Dendritic cell treated with granulocyte-macrophage colony-stimulating factor and Interleukin-4, amounts not matched to agents 40 ng/mL and 50 ng/mL, for 4 days (primary cell): ENCODE measurements around the gene MS4A1.
"Not testable (repeated sequence)": the region's sequence is repeated elsewhere in the genome, so short reads cannot be mapped to it uniquely, and the experiment has no call there.

ENCODE experiments used
- H3K27ac Mint-ChIP-seq: one replicate; pipeline ENCODE4 v1.8.0; 2022; ENCODE audit warnings: mild to moderate bottlenecking, mixed read lengths
- H3K27me3 Mint-ChIP-seq: one replicate; pipeline ENCODE4 v1.8.0; 2022; ENCODE audit warnings: mild to moderate bottlenecking, mixed read lengths
- H3K36me3 Mint-ChIP-seq: one replicate; pipeline ENCODE4 v1.8.0; 2022; ENCODE audit warnings: low read depth, mixed read lengths
- H3K4me1 Mint-ChIP-seq: one replicate; pipeline ENCODE4 v1.8.0; 2022; ENCODE audit warnings: low read depth, mixed read lengths
- H3K4me3 Mint-ChIP-seq: one replicate; pipeline ENCODE4 v1.8.0; 2022; ENCODE audit warnings: mild to moderate bottlenecking, moderate library complexity, mixed read lengths
- H3K9me3 Mint-ChIP-seq: one replicate; pipeline ENCODE4 v1.8.0; 2022; ENCODE audit warnings: mixed read lengths
- intact Hi-C: fragments of 100-400 bp; cut with micrococcal nuclease; formaldehyde crosslinking; loops from one replicate; pipeline ENCODE4 v1.15.0; 2022

MS4A1 gene

DNA sequence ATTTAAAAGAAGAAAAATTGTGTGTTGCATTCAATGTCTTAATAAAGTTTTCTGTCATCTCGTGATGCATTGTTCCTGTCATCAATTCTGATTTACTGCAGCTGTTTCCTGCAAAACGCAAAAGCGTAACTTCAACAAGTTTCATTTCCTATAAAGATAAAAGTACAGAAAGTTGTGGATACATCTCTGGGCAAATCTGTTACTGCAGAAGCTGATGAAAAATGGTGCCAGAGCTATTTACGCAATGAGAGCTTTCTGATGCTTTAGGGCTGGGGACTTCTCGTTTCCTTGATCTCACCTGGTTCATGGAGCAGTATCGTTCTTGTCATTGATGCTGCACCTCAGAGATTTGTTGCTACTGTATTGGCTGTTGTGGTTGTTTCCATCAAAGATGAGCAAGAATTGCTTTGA, 21.4 kb downstream of the MS4A1 start:
- Mint-ChIP-seq H3K4me1 (peaks cover 51% of the 10 kb centered on the region), H3K4me3 (no peak overlapping the region), H3K36me3 (peaks cover 51% of the 10 kb centered on the region), H3K9me3 (peaks cover 35% of the 10 kb centered on the region), H3K27me3 (no peaks in the 10 kb centered on the region), H3K27ac (peak overlapping the region; percentile 88)
- intact Hi-C loops: no loop called here

DNA sequence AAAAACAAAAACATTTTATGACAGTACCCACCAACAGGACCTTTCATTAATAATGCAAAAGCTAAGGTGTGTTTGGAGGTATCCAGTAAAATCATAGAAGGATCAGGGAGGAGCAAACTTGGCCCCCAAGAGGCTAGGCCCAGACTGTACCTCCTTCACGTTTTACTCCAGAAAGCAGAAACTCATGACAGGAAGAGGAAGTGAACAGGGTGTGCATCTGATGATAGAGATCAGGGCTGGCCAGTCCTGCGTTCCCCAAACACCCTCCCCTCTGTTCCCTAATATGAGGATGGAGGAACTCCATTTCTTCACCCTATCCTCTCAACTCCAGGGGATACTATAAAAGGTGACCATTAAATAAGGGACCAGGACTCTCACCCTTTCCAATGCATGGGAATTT, 26.7 kb downstream of the MS4A1 start:
- H3K4me1 Mint-ChIP-seq: peaks cover 58% of the 10 kb centered on the region
- peak overlapping the region; percentile 84 for H3K27ac Mint-ChIP-seq
- intact Hi-C loops: no loop called here
- no peak overlapping the region for H3K4me3 Mint-ChIP-seq
- no peaks in the 10 kb centered on the region for H3K27me3 Mint-ChIP-seq
- peaks cover 35% of the 10 kb centered on the region for H3K9me3 Mint-ChIP-seq
- H3K36me3 Mint-ChIP-seq: peaks cover 35% of the 10 kb centered on the region

DNA sequence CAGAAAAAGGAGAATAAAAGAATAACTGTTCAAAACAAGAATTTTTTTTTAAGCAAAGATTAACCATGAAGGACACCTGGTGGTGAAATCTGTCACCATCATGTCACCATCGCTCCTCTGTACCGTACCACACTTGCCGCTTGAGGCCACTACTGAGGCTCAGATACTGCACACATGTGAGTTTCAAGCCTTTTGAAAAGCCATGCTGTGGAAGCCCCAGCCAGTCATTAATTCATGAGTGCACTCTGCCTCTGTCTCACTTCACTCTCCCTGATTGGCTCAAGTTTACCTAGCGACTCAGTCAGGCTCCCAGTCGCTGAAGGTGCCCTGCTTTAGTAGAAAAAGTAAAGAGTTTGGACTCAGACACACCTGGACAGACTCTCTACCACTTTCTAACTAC, 30.3 kb downstream of the MS4A1 start:
- Mint-ChIP-seq H3K4me3 (no peak overlapping the region), H3K27me3 (peaks cover 1% of the 10 kb centered on the region), H3K36me3 (peaks cover 14% of the 10 kb centered on the region), H3K9me3 (peaks cover 17% of the 10 kb centered on the region), H3K4me1 (peaks cover 34% of the 10 kb centered on the region), H3K27ac (peak overlapping the region; percentile 35)
- intact Hi-C loops: loop anchor here (1.0 to 5.0 kb wide), 4 partner anchors 123 to 221 kb away; no protein-coding TSS in a partner anchor

DNA sequence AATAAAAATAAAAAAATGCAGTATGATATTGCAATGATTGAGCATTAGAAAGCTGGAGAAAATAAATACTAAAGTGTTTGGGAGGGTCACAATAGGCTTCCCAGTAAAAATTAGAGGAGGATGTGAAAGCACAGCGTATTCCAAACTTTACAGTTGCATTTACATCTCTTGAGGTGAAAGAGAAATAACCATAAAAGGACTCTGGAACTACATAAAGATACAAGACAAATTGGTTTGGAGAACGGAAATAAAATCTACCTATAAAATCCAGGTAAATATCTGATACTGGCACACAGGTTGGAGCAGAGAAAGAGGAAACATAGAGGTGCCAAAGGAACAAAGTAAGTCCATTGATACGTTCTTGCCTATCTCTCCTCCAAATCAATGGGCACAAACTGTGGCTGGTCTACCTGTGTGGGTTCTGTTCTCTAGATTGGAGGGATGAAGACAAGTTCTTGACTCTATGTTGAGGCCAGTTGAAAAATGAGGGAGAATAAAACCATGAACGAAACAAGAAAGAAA, 36.9 kb downstream of the MS4A1 start, which contains the start of gene MS4A12:
Gene MS4A12, plus strand, starts transcription at position 291 of the 522 bp plus-strand sequence. CDS start 4,541 bp downstream, outside the sequence.
- Mint-ChIP-seq H3K27ac (no peak within 1 kb of the TSS), H3K4me1 (peaks cover 7% of the 10 kb centered on the region), H3K4me3 (no peak within 1 kb of the TSS), H3K36me3 (no peaks in the 10 kb centered on the region), H3K9me3 (no peaks in the 10 kb centered on the region), H3K27me3 (peaks cover 5% of the 10 kb centered on the region)
- intact Hi-C loops: no loop called here

DNA sequence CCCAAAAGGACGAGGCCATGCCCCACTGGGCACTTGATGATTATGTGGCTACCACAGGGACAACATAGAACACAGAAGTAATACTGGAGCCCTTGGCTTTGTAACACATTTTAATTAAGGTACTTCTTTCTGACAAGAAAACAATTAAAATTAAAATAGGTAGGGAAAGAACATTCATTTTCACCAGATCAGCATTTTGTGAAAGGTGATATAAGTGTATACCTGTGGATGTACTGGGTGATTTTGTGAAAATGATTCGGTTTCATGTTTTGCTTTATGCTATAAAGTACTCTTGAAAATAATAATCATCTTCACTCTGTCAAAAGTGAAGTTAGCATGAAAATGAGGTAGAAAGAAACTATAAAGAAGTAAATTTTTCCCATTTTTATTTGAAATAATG, 37.8 kb downstream of the MS4A1 start:
- intact Hi-C loops: no loop called here
- Mint-ChIP-seq H3K36me3 (no peaks in the 10 kb centered on the region), H3K4me3 (no peak overlapping the region), H3K9me3 (no peaks in the 10 kb centered on the region), H3K27me3 (peaks cover 5% of the 10 kb centered on the region), H3K4me1 (peaks cover 16% of the 10 kb centered on the region), H3K27ac (no peak overlapping the region)

DNA sequence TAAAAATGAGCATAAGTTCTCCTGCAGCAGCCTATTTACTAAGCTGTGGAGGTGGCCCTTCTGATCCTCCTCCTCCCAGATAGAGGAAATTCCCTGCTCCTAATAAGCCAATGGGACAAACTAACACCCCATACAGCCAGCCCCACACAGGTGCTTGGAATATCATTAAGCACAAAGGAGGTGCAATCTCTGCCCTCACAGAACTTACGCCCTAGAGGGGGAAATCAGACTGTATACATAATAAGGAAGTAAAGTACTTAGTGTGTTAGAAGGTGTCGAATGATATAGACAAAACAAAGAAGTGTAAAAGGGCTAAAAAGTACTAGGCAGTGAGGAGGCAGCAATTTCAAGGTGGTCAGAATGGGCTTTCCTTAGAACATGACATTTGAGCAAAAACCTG, 42.8 kb downstream of the MS4A1 start:
- no peaks in the 10 kb centered on the region for H3K27me3 Mint-ChIP-seq
- H3K9me3 Mint-ChIP-seq: no peaks in the 10 kb centered on the region
- peak overlapping the region; percentile 67 for H3K27ac Mint-ChIP-seq
- H3K36me3 Mint-ChIP-seq: no peaks in the 10 kb centered on the region
- no peak overlapping the region for H3K4me3 Mint-ChIP-seq
- intact Hi-C loops: no loop called here
- H3K4me1 Mint-ChIP-seq: peaks cover 24% of the 10 kb centered on the region

DNA sequence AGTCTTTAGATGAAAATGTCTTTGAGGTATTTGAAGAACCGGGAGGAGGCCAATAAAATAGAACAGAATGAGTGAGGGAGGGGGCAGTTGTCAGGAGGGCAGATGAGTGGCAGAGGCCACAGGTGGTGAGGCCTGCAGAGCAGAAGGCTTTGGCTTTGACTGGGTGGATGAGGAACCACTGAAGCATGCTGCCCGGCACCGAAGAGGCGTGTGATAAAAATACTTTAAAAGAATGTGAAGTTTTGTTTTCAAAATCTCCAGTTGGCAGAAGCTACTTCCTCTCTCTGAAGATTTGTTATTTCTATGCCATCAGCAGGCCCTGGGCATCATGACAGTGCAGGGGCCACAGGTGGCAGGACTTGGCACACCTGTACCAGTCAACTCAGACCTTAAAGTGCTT, 43.2 kb downstream of the MS4A1 start:
- Mint-ChIP-seq H3K27me3 (no peaks in the 10 kb centered on the region), H3K4me3 (no peak overlapping the region), H3K27ac (peak overlapping the region; percentile 67), H3K4me1 (peaks cover 24% of the 10 kb centered on the region), H3K36me3 (no peaks in the 10 kb centered on the region), H3K9me3 (no peaks in the 10 kb centered on the region)
- intact Hi-C loops: no loop called here

DNA sequence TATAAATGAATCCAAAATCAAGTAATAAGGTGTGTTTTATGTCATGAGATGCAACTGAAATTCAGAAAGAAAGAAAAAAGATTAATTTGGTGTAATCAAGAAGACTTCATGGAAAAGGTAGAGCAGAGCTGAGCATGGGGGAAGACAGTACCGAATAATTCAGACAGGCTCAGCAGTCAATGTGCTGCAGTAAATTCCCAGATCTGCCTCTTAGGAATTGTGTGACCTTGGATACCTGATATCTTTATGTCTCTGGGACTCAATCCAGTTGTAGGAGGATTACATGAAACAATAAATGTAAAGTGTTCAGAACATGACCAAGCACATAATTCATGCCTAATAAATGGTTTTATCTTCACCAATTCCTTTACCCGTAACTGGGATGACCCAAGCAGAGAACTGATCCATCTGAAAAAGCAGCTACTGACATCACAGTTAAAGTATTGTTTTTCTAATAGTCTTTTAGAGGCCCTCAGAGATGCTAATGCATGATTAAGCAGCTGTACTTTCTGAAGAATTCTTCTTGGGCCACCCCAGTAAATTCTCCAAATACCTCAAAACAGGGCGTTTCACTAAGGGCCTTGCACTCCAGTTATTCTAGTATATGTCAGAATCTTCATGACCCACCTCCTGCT, 44.7 kb downstream of the MS4A1 start:
- Mint-ChIP-seq H3K4me3 (no peak overlapping the region), H3K9me3 (no peaks in the 10 kb centered on the region), H3K4me1 (peaks cover 24% of the 10 kb centered on the region), H3K36me3 (no peaks in the 10 kb centered on the region), H3K27me3 (no peaks in the 10 kb centered on the region), H3K27ac (no peak overlapping the region)
- intact Hi-C loops: no loop called here

DNA sequence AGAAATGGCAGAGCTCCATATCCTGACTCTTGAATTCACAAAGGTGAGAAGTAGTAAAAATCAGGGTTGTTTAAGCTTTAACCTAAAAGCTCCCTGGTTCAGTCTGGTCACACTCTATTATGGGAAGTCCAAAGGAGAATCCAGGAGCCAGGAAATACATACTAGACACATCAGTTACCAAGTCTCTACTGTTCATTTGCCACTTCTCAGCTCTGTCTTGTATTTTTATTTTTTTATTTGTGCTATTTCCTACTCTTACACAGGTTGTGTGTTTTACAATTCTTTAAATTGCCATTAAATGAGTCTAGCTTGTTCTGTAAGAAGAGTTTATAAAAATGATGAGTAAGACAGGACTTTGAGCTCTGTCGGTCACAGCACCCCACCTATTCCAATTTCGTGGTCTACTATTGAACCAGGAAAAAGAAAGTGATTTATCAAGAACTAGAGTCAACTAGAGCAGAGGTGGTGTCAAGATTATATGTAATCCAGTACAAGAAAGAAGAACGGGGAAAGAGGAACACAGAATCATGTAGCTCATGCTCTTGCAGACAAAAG, 46.7 kb downstream of the MS4A1 start:
- H3K27ac Mint-ChIP-seq: no peak overlapping the region
- H3K4me1 Mint-ChIP-seq: peaks cover 24% of the 10 kb centered on the region
- H3K9me3 Mint-ChIP-seq: no peaks in the 10 kb centered on the region
- H3K4me3 Mint-ChIP-seq: no peak overlapping the region
- H3K36me3 Mint-ChIP-seq: no peaks in the 10 kb centered on the region
- intact Hi-C loops: no loop called here
- H3K27me3 Mint-ChIP-seq: peaks cover 2% of the 10 kb centered on the region

DNA sequence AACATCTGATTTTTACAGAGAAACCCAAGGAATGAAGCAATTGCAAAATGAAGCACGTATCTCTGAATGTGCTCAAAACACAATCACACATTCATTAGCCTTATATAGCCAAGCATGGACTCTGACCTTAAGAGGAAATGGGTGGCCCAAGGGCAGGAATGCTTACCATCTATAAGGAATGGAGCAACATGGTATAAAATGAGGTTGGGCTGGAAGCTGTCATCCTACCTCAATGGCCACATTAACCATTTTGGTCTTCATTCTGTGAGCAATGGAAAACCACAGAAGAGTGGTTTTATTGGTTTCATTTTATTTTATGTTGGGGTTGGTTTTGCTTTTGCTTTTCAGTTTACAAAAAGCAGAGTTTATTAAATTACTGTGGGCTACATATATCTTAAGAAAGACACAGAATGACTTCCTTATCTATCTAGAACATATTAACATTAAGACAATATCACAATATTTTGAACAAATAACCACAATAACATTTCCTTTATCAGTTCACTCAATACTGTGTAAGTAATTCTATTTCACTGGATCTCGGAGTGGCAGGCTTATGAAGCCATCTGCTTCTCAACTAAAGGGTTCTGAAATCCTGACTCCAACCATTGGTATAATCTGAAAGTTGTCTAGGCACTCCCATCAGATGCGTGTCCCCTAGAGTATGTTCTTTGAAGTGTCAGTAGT, 48.7 kb downstream of the MS4A1 start:
- Mint-ChIP-seq H3K36me3 (no peaks in the 10 kb centered on the region), H3K27me3 (peaks cover 2% of the 10 kb centered on the region), H3K9me3 (no peaks in the 10 kb centered on the region), H3K27ac (no peak overlapping the region), H3K4me1 (peaks cover 5% of the 10 kb centered on the region), H3K4me3 (no peak overlapping the region)
- intact Hi-C loops: no loop called here

DNA sequence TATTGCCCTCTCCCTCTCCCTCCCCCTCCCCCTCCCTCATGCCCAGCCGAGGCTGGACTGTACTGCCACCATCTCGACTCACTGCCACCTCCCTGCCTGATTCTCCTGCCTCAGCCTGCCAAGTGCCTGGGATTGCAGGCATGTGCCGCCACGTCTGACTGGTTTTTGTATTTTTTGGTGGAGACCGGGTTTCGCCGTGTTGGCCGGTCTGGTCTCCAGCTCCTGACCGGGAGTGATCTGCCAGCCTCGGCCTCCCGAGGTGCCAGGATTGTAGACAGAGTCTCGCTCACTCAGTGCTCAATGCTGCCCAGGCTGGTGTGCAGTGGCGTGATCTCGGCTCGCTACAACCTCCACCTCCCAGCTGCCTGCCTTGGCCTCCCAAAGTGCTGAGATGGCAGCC, 54.0 kb downstream of the MS4A1 start:
- H3K36me3 Mint-ChIP-seq, H3K4me1 Mint-ChIP-seq, H3K27me3 Mint-ChIP-seq, H3K4me3 Mint-ChIP-seq, H3K27ac Mint-ChIP-seq, H3K9me3 Mint-ChIP-seq, intact Hi-C loops: not testable (repeated sequence)

DNA sequence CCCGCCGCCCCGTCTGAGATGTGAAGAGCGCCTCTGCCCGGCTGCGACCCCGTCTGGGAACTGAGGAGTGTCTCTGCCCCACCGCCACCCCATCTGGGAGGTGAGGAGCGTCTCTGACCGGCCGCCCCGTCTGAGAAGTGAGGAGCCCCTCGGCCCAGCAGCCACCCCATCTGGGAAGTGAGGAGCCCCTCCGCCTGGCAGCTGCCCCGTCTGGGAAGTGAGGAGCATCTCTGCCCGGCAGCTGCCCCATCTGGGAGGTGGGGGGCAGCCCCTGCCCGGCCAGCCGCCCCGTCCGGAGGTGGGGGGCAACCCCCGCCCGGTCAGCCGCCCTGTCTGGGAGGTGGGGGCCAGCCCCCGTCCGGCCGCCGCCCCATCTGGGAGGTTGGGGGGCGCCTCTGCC, 54.6 kb downstream of the MS4A1 start:
- H3K36me3 Mint-ChIP-seq, intact Hi-C loops, H3K9me3 Mint-ChIP-seq, H3K4me1 Mint-ChIP-seq, H3K4me3 Mint-ChIP-seq, H3K27ac Mint-ChIP-seq, H3K27me3 Mint-ChIP-seq: not testable (repeated sequence)

DNA sequence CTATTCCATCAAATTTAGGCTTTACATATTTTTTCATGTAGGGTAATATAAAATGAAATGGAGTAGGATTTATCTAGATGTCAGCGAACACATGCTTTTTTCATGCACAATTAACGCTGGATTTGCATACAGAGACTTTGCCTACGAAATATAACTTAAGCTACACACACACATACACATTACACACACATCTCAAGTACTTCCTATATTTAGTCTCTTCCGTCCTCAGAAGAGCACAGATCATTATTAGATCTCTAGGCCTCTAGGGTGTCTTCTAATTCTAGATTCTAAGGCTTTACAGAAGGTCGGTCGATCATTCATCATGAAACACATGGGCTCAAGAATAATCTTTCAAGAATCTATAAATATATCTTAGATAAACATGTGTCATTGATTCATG, 55.7 kb downstream of the MS4A1 start:
- intact Hi-C loops: no loop called here
- H3K27me3 Mint-ChIP-seq: peaks cover 14% of the 10 kb centered on the region
- no peaks in the 10 kb centered on the region for H3K36me3 Mint-ChIP-seq
- no peak overlapping the region for H3K27ac Mint-ChIP-seq
- no peak overlapping the region for H3K4me3 Mint-ChIP-seq
- no peaks in the 10 kb centered on the region for H3K9me3 Mint-ChIP-seq
- no peaks in the 10 kb centered on the region for H3K4me1 Mint-ChIP-seq

DNA sequence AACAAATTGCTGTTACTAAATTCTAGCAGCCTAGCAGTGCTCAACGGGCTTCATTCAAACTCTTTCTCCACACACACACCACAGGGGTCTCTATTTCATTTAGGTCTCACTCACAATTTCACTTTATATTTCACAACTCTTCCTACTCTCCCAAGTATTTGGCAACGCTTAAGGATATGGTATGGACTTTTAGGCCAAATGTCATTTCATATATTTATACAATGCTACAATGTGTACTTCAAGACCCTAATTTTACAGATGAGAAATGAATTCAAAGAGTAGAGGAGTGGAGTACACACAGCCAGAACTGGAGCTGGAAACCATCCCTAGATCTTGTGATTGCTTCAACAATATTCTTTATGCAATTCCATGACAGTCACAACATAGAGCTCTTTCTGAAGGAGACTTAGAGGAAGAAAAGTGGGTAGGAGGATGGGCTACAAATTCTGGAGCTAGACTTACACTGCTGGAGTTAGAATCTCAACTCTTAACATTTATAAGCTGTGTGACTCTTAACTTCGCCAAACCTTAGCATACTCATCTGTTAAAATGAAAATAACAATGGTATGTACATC, 57.1 kb downstream of the MS4A1 start:
- intact Hi-C loops: no loop called here
- H3K4me1 Mint-ChIP-seq: no peaks in the 10 kb centered on the region
- no peaks in the 10 kb centered on the region for H3K36me3 Mint-ChIP-seq
- H3K27me3 Mint-ChIP-seq: peaks cover 12% of the 10 kb centered on the region
- H3K4me3 Mint-ChIP-seq: no peak overlapping the region
- H3K27ac Mint-ChIP-seq: no peak overlapping the region
- H3K9me3 Mint-ChIP-seq: no peaks in the 10 kb centered on the region
